NCI-H2107 treated with DMSO at 0.1 percent for 48 hours (cell line): Measurements from ENCODE around the gene POLR2L.

Experiments used
- DNase-seq: peaks from one replicate; lab custom pipeline; 2025; ENCODE audit not compliant: unreplicated experiment; lab: John Stamatoyannopoulos, UW

POLR2L gene

GRCh38 chr11:869399-870126, 27.2 kb upstream of the POLR2L start:
- DNase-seq, result no peak

DNA sequence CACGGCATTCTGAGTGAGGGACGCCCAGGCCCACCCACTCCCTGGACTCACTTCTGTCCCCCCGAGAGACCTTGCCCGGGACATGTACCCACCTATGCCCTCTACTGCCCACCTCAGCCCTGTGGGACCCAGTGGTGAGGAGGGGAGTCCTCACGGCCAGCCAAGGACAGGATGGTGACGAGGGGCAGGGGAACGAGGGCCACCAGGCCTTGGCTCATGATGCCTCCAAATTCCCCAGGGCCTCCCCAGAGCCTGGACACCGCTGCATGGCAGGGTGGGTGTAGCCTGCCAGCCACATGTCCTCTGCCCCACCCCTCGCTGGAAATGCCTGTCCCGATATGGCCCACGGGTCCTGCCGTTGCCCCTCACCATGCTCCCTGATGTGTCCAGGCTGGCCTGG, 26.5 kb upstream of the POLR2L start:
- DNase-seq, result no peak

DNA sequence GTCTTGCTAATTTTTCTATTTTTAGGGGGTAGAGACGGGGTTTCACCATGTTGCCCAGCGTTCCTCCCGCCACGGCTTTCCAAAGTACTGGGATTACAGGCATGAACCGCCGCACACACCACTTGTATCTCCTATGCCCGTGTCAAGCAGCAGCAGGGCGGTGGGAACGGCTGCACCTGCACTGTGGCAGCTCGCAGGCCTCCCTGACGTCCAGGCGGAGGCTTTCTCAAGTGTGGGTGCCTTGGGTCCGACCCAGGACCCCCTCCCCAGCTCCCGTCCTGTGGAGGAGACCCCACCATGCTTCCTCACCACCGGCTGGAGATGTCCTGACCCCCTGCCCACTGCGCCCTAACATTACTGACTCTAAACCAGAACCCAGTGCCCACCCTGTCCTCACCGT, 26.1 kb upstream of the POLR2L start:
- no peak for DNase-seq

DNA sequence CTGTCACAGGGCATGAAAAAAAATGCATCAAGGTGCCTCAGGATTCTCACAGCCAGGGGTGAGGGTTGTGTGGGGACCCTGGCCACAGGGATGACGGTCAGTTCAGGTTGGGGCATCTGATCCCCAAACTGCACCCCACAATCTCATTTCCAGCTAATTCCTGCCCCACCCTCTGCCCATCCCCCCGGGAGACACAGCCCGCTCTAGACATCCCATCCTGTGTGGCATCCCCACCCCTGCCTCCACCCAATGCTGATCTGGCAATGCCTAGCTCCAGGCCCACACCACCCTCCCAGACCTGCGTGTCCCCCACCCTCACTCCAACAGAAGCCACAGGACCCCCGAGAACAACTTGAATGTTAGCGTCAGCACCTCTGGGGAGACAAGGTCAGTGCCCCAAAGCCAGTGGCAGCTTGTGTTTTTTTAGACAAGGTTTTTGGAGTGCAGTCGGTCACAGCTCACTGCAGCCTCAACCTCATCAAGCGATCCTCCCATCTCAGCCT, 25.6 kb upstream of the POLR2L start:
- DNase-seq, result no peak

DNA sequence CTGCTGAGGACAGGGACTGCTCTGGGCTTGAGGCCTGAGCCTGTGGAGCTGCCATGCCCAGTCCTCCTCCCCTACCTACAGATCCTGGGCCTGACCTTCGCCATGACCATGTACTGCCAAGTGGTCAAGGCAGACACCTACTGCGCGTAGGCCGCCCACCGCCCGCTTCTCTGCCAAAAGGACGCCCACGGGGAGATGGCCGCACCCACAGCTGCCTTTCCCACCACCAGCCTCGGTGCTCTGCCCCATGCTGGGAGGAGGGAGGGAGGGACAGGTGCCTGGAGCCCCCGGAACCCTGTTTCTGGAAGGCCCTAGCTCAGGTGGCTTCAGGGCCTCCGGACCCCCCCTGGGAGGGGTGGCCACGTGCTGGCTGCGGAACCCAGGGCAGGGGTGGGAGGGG, 24.2 kb upstream of the POLR2L start:
- DNase-seq, result no peak

GRCh38 chr11:865462-866430, 23.4 kb upstream of the POLR2L start:
- no peak for DNase-seq

DNA sequence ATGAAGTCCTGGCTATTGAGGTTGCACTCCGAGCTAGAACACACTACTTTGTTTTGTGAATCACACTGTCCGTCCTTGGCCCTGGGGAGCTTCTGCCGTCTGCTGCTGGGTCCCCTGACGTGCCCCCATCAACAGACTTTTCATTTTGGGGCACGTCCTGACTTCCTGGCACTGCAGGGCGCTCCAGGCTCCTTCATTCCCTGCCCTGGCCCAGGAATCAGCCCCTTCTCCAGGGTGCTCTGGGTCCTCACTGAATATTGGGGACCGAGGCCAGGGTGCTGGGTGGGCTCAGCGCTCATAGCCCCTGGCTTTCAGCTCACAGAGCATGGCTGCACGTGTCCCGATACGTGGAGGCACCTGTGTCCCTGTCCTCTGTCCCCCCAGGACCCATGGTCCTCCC, 22.6 kb upstream of the POLR2L start:
- no peak for DNase-seq

DNA sequence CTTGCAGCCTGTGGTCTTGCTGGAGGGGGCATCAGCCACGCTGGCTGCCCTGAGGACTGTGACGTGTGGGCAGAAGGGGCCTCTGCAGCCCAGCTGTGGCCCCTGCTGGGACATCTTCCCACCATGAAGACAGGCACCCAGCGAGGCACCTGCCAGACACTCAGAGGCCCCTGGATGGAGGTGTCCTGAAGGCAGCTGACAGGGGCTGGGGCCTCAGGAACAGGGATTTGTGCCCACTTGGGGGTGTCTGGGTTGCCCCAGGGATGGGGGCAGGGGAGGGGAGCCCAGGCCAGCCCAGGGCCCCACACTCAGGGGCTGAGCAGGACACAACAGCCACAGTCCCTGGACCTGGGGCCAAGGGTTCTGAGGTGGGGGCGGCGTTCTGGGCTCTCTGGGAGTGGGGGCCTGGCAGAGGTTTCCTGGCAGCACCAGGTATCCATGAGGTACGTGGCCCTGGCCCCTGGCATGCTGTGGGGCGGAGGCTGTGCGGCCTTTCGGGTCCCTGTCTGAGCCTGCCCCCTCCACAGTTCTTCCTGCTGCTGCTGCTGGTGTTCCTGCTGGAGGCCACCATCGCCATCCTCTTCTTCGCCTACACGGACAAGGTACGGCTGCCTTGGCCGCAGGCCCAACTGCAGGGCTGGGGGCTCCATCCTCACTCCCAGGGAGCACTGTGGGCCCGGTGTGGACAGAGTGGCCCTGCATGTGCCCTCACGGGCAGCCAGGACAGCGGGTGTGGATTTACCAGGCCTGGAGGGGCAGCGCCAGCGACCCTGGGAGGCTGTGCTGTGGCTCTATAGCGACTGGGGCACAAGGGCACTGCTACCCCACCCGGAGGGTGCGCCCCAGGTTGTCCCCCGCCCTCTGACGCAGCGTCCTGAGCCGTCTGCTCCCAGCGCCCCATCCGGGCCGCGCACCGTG, 21.8 kb upstream of the POLR2L start:
- no peak for DNase-seq

DNA sequence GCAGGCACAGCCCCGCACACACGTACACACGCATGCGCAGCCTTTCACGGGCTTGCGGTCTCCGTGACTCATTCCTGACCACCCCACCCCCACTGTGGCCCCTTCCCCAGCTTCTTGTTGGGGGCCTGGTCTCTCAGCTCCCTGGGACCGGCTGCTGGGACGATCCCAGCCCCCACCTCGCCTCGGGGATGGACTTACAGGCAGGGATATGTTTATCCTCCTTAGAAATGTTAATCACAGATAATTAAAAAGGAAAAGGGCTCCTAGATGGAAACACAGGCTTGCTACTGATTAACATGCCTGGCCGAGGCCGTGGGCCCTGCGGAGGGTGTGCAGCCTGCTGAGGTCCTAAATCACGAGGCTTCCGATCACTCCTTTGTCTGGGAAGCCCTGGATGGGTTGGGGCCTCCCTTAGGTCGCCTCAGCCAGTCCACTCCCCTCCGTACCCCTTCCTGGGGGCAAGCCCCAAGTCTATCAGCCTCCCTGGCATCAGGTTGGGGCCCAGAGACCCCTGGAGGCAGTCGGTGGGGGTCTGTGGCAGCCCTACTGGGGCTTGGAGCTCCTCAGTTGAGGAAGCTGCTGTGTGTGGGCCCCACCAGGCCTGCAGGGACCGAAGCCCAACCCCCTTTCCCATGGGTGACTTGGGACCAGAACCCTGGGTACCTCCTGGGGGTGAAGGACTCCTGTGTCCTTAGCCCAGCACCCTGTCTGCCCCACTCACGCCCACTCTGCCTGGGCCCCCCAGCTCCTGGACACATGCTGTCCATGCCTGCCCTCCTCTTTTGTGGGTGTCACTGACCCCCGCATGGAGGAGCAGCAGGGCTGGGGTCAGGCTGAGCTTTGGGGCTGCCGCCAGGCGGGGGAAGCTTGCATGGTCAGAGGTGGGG, 20.9 kb upstream of the POLR2L start:
- no peak for DNase-seq

DNA sequence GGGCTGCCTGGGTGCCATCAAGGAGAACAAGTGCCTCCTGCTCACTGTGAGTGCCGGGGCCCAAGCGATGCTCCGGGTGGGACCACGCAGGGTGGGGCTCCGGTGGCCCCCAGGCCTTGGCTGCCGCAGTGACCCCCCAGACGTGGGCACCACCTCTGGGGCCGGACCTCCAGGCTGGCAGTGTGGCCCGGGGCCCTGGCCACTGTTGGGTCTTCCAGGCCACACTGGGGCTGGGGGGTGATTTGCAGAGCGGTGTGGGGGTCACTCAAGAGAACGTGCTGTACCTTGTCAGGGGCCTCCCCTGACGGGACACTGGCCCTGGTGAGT, 20.3 kb upstream of the POLR2L start:
- DNase-seq, result no peak

- no peak for DNase-seq
Measured at GRCh38 chr11:862081-862661, 19.8 kb upstream of the POLR2L start.

GRCh38 chr11:861105-861479, 18.8 kb upstream of the POLR2L start:
- DNase-seq, result peak; percentile 96

GRCh38 chr11:860234-861104, 18.1 kb upstream of the POLR2L start:
- no peak for DNase-seq

DNA sequence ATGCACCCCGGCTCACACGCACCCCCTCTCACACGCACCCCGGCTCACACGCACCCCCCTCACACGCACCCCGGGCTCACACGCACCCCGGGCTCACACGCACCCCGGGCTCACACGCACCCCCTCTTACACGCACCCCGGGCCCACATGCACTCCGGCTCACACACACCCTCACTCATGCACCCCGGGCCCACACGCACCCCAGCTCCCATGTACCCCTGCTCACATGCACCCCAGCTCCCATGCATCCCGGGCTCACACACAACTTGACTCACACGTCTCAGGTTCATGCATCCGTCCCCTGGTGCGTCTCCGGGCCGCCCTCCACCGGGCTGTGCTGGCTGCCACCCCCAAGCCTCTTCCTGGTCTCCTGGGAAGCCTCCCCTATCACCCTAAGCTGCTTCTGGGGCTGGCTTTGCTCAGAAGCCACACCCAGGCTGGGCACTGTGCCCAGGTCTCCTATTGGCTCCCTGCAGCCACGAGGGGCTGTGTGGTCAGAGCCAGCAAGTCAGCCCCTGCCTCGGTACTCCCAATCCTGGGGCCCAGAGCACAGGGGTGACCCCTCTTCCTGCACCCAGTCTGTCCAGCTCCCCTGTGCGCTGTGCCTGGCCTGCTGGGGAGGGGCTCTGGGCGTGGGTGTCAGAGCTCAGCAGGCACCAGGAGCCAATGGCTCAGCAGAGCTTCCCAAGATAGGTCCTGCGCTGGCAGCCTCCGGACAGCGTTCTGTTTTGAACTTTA, 17.2 kb upstream of the POLR2L start:
- DNase-seq, result peak; percentile 68

- no peak for DNase-seq
Measured at GRCh38 chr11:858762-859339, 16.5 kb upstream of the POLR2L start.

GRCh38 chr11:858053-858761, 15.9 kb upstream of the POLR2L start:
- no peak for DNase-seq

- no peak for DNase-seq
Measured at GRCh38 chr11:856397-856796, 14.1 kb upstream of the POLR2L start.
